Skeletal muscle tissue (tissue), 4 donors: Measurements from ENCODE around the gene ICA1. TPM values are rescaled to one million over a fixed set of nuclear protein-coding genes. Genes with fewer than 3 reads are reported as not detected.

Experiments used
- H3K27ac ChIP-seq: one replicate; pipeline ENCODE4 v1.7.0; 2013; ENCODE audit warnings: mild to moderate bottlenecking, low read depth, low read length, inconsistent platforms
- H3K27me3 ChIP-seq, 3 donors: one replicate each; pipeline ENCODE4 v1.7.0; 2013; ENCODE audit warnings: low read length in 3 of 3; ENCODE audit not compliant: control insufficient read depth in 3 of 3, insufficient read depth in 3 of 3
- H3K36me3 ChIP-seq, 3 donors: one replicate each; pipeline ENCODE4 v1.7.0; 2013; ENCODE audit warnings: low read length in 3 of 3; ENCODE audit not compliant: control insufficient read depth in 3 of 3, insufficient read depth in 3 of 3
- H3K4me1 ChIP-seq, 3 donors: one replicate each; pipeline ENCODE4 v1.7.0; 2013; ENCODE audit warnings: low read length in 3 of 3, mild to moderate bottlenecking in 3 of 3; ENCODE audit not compliant: control insufficient read depth in 3 of 3, insufficient read depth in 3 of 3
- H3K4me3 ChIP-seq, 3 donors: one replicate each; pipeline ENCODE4 v1.7.0; 2013; ENCODE audit warnings: low read length in 3 of 3
- H3K9ac ChIP-seq, 3 donors: one replicate each; pipeline ENCODE4 v1.7.0; 2013; ENCODE audit warnings: low read length in 3 of 3, mild to moderate bottlenecking in 3 of 3, moderate library complexity in 2 of 3, low read depth in 1 of 3
- H3K9me3 ChIP-seq, 3 donors: one replicate each; pipeline ENCODE4 v1.7.0; 2013; ENCODE audit warnings: low read length in 3 of 3; ENCODE audit not compliant: control insufficient read depth in 3 of 3
- total RNA-seq: library from RNA; depleted of rRNA; stranded (reverse); fragments of >200 nt; gene quantifications from one replicate; pipeline ENCODE4 v1.2.3, GENCODE V29; 2014
- donor health status: Osteomylitis.

ICA1 gene
- total RNA-seq, 1 donor from 2014 or later, result 8.9 TPM

GRCh38 chr7:8271960-8272359 is 10.0 kb upstream of the ICA1 start:
- no peaks in the 10 kb centered on the region for H3K9me3 ChIP-seq
- H3K4me1 ChIP-seq, result no peaks in the 10 kb centered on the region

GRCh38 chr7:8263048-8263447 is 1.1 kb upstream of the ICA1 start:
- no peak overlapping the region for H3K9ac ChIP-seq
- H3K9me3 ChIP-seq, result no peaks in the 10 kb centered on the region
- H3K4me1 ChIP-seq, result peaks cover 0 to 3% (median 0%) of the 10 kb centered on the region in 3 donors
- H3K27me3 ChIP-seq, result peaks cover 9 to 21% (median 14%) of the 10 kb centered on the region in 3 donors
- H3K27ac ChIP-seq, result no peak overlapping the region
- no peak overlapping the region for H3K4me3 ChIP-seq
- no peaks in the 10 kb centered on the region for H3K36me3 ChIP-seq

More at GRCh38 chr7:8271960-8272359, 10.0 kb upstream of the ICA1 start:
- Histone ChIP-seq H3K36me3 (no peaks in the 10 kb centered on the region), H3K9ac (no peak overlapping the region), H3K27me3 (no peaks in the 10 kb centered on the region), H3K27ac (no peak overlapping the region), H3K4me3 (no peak overlapping the region)

GRCh38 chr7:8260871-8261694 is 884 bp downstream of the ICA1 start:
- Histone ChIP-seq H3K27ac (peak overlapping the region; percentile 44), H3K4me1 (peaks cover 0 to 3% (median 0%) of the 10 kb centered on the region in 3 donors), H3K4me3 (peak overlapping the region; percentile 64 to 70 (median 64)), H3K27me3 (peaks cover 9 to 23% (median 14%) of the 10 kb centered on the region in 3 donors), H3K9me3 (no peaks in the 10 kb centered on the region), H3K36me3 (no peaks in the 10 kb centered on the region), H3K9ac (peak overlapping the region in 2 of 3 donors; percentile 51 to 59)

- H3K4me3 ChIP-seq, result no peak overlapping the region
- no peak overlapping the region for H3K9ac ChIP-seq
- no peak overlapping the region for H3K27ac ChIP-seq
- H3K9me3 ChIP-seq, result no peaks in the 10 kb centered on the region
- no peaks in the 10 kb centered on the region for H3K36me3 ChIP-seq
- peaks cover 0 to 3% (median 0%) of the 10 kb centered on the region in 3 donors for H3K4me1 ChIP-seq
- H3K27me3 ChIP-seq, result peaks cover 9 to 23% (median 14%) of the 10 kb centered on the region in 3 donors
These were observed 2.3 kb downstream of the ICA1 start for GRCh38 chr7:8259586-8260222.

GRCh38 chr7:8258734-8259133 is 3.2 kb downstream of the ICA1 start:
- no peak overlapping the region for H3K9ac ChIP-seq
- H3K4me3 ChIP-seq, result no peak overlapping the region
- no peaks in the 10 kb centered on the region for H3K9me3 ChIP-seq
- no peaks in the 10 kb centered on the region for H3K36me3 ChIP-seq
- H3K4me1 ChIP-seq, result peaks cover 0 to 3% (median 0%) of the 10 kb centered on the region in 3 donors
- H3K27ac ChIP-seq, result no peak overlapping the region
- peaks cover 9 to 23% (median 14%) of the 10 kb centered on the region in 3 donors for H3K27me3 ChIP-seq

DNA sequence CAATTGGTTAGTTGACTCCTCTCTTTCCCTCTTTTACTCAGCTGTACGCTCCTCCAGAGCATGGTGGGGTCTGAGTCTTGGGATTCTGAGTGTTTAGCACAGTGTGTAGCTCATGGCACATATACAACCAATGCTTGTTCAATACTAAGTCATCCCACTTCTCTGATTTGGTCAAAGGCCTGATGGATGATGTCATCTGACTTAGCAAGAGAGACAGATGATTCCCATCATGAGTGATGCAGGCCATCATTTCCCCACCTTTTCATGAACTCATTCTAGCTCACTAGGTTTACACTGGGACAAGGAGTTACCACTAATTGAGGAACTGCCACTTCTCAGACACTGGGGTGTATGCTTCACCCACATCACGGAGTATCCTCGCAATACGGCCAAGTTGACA is 3.8 kb downstream of the ICA1 start:
- Histone ChIP-seq H3K9me3 (no peaks in the 10 kb centered on the region), H3K4me3 (no peak overlapping the region), H3K4me1 (peaks cover 0 to 3% (median 0%) of the 10 kb centered on the region in 3 donors), H3K36me3 (no peaks in the 10 kb centered on the region), H3K27ac (no peak overlapping the region), H3K9ac (no peak overlapping the region), H3K27me3 (peaks cover 9 to 20% (median 14%) of the 10 kb centered on the region in 3 donors)

- no peaks in the 10 kb centered on the region for H3K9me3 ChIP-seq
- H3K36me3 ChIP-seq, result no peaks in the 10 kb centered on the region
- no peak overlapping the region for H3K9ac ChIP-seq
- no peaks in the 10 kb centered on the region for H3K4me1 ChIP-seq
- no peak overlapping the region for H3K27ac ChIP-seq
- H3K4me3 ChIP-seq, result no peak overlapping the region
- H3K27me3 ChIP-seq, result peaks cover 0 to 14% (median 4%) of the 10 kb centered on the region in 3 donors
These were observed 6.0 kb downstream of the ICA1 start for GRCh38 chr7:8255680-8256655.

- no peak overlapping the region for H3K4me3 ChIP-seq
- H3K27me3 ChIP-seq, result peaks cover 0 to 6% (median 0%) of the 10 kb centered on the region in 3 donors
- H3K9me3 ChIP-seq, result no peaks in the 10 kb centered on the region
- no peak overlapping the region for H3K27ac ChIP-seq
- no peaks in the 10 kb centered on the region for H3K4me1 ChIP-seq
- H3K9ac ChIP-seq, result no peak overlapping the region
- H3K36me3 ChIP-seq, result no peaks in the 10 kb centered on the region
These were observed 7.3 kb downstream of the ICA1 start for GRCh38 chr7:8254667-8255066.

DNA sequence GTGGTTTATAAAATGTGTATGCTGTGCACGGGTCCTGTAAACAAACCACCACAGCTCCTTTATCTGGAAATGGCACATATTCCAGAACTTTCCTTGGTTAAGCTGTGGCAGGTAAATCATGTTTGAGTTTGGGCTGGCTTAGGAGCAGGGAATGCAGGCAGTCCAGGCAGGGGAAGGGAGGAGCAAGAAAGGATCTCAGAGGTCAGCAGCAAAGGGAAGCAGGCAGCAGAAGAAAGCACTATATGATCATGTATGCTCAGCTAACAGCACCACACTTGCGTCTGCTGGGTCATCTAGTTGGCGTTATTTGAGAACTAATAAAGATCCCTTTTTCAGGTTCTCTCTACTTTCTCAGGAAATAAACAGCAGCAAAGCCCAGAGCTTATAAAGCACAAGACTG is 7.8 kb downstream of the ICA1 start:
- H3K9me3 ChIP-seq, result no peaks in the 10 kb centered on the region
- H3K9ac ChIP-seq, result no peak overlapping the region
- peaks cover 0 to 6% (median 0%) of the 10 kb centered on the region in 3 donors for H3K27me3 ChIP-seq
- H3K36me3 ChIP-seq, result no peaks in the 10 kb centered on the region
- no peaks in the 10 kb centered on the region for H3K4me1 ChIP-seq
- no peak overlapping the region for H3K27ac ChIP-seq
- no peak overlapping the region for H3K4me3 ChIP-seq
